HEK293 (cell line): ENCODE results near the gene SH3D19.

Source experiments
- ATF2 ChIP-seq: fragments of 450-650 bp; formaldehyde crosslinking; IDR thresholded peaks from 2 replicates; pipeline ENCODE4 v1.5.1; 2016; ENCODE audit warnings: missing biosample characterization, missing genetic modification characterization, low read depth
- CTCF ChIP-seq: fragments of 450-650 bp; formaldehyde crosslinking; IDR thresholded peaks from 2 replicates; pipeline ENCODE4 v1.5.1; 2016; ENCODE audit warnings: missing biosample characterization, missing genetic modification characterization
- FEZF1 ChIP-seq: fragments of 450-650 bp; formaldehyde crosslinking; IDR thresholded peaks from 2 replicates; pipeline ENCODE4 v1.5.1; 2016; ENCODE audit warnings: missing biosample characterization, missing genetic modification characterization
- MYNN ChIP-seq: fragments of 450-650 bp; formaldehyde crosslinking; IDR thresholded peaks from 2 replicates; pipeline ENCODE4 v1.5.1; 2016; ENCODE audit warnings: missing biosample characterization, missing genetic modification characterization, borderline replicate concordance
- PATZ1 ChIP-seq: fragments of 450-650 bp; formaldehyde crosslinking; IDR thresholded peaks from 2 replicates; pipeline ENCODE4 v1.5.1; 2016; ENCODE audit warnings: missing biosample characterization, missing genetic modification characterization
- TSHZ1 ChIP-seq: fragments of 450-650 bp; formaldehyde crosslinking; IDR thresholded peaks from 2 replicates; pipeline ENCODE4 v1.5.1; 2016; ENCODE audit warnings: missing biosample characterization, missing genetic modification characterization, borderline replicate concordance
- ZNF2 ChIP-seq: fragments of 450-650 bp; formaldehyde crosslinking; IDR thresholded peaks from 2 replicates; pipeline ENCODE4 v1.5.1; 2016; ENCODE audit warnings: missing biosample characterization, missing genetic modification characterization
- ZNF239 ChIP-seq: fragments of 450-650 bp; formaldehyde crosslinking; IDR thresholded peaks from 2 replicates; pipeline ENCODE4 v1.5.1; 2016; ENCODE audit warnings: missing biosample characterization, missing genetic modification characterization
- ZNF391 ChIP-seq: fragments of 450-650 bp; formaldehyde crosslinking; IDR thresholded peaks from 2 replicates; pipeline ENCODE4 v1.5.1; 2016; ENCODE audit warnings: low read depth, missing biosample characterization, missing genetic modification characterization, borderline replicate concordance
- ZNF510 ChIP-seq: fragments of 450-650 bp; formaldehyde crosslinking; IDR thresholded peaks from 2 replicates; pipeline ENCODE4 v1.5.1; 2018; ENCODE audit warnings: mild to moderate bottlenecking, missing genetic modification characterization, missing biosample characterization; ENCODE audit not compliant: insufficient replicate concordance
- ZNF677 ChIP-seq: fragments of 450-650 bp; IDR thresholded peaks from 2 replicates; pipeline ENCODE4 v1.5.0; 2018; ENCODE audit warnings: missing biosample characterization, mild to moderate bottlenecking, missing genetic modification characterization, moderate library complexity
- ZNF785 ChIP-seq: fragments of 450-650 bp; formaldehyde crosslinking; IDR thresholded peaks from 2 replicates; pipeline ENCODE4 v1.5.1; 2016; ENCODE audit warnings: missing biosample characterization, missing genetic modification characterization
- ZSCAN5A ChIP-seq: fragments of 450-650 bp; formaldehyde crosslinking; IDR thresholded peaks from 2 replicates; pipeline ENCODE4 v1.5.1; 2016; ENCODE audit warnings: missing biosample characterization, missing genetic modification characterization

- TF ChIP-seq CTCF (tag by site-specific recombination) (no peak), PATZ1 (tag by site-specific recombination) (no peak), TSHZ1 (tag by site-specific recombination) (no peak), ZSCAN5A (no peak), ATF2 (no peak), ZNF785 (tag by site-specific recombination) (no peak), ZNF2 (tag by site-specific recombination) (no peak), ZNF391 (tag by site-specific recombination) (no peak), FEZF1 (tag by site-specific recombination) (no peak), ZNF239 (tag by site-specific recombination) (no peak), MYNN (tag by site-specific recombination) (no peak), ZNF677 (tag by site-specific recombination) (no peak), ZNF510 (tag by site-specific recombination) (no peak)
These were observed 2.8 kb downstream of the SH3D19 start for GRCh38 chr4:151322570-151322969.
